Left ventricle myocardium inferior (tissue), 1 donor: ENCODE data around the gene GPSM3. TPM values are rescaled to one million over a fixed set of nuclear protein-coding genes. Genes with fewer than 3 reads are reported as not detected.

Experiments used
- DNase-seq: peaks from one replicate; pipeline ENCODE4 v3.0.0-alpha.2; 2020
- H3K27ac ChIP-seq: fragments of 200-600 bp; replicated peaks from 2 replicates; pipeline ENCODE4 v1.8.0; 2021
- H3K27me3 ChIP-seq: fragments of 200-600 bp; 2 replicates; pipeline ENCODE4 v1.8.0; 2021; ENCODE audit warnings: low read depth
- H3K36me3 ChIP-seq: fragments of 200-600 bp; 2 replicates; pipeline ENCODE4 v1.8.0; 2021
- H3K4me1 ChIP-seq: fragments of 200-600 bp; 2 replicates; pipeline ENCODE4 v1.8.0; 2021
- H3K4me3 ChIP-seq: fragments of 200-600 bp; 2 replicates; pipeline ENCODE4 v1.8.0; 2021; ENCODE audit warnings: mild to moderate bottlenecking, moderate library complexity
- H3K9me3 ChIP-seq: fragments of 200-600 bp; replicated peaks from 2 replicates; pipeline ENCODE4 v1.8.0; 2021
- CTCF ChIP-seq: fragments of 200-600 bp; IDR thresholded peaks from 2 replicates; pipeline ENCODE4 v1.8.0; 2021; ENCODE audit warnings: antibody characterized with exemption, mild to moderate bottlenecking, borderline replicate concordance
- intact Hi-C: fragments of 100-400 bp; cut with micrococcal nuclease; formaldehyde crosslinking; loops from one replicate; pipeline ENCODE4 v1.11.0; 2022
- total RNA-seq: library from RNA; stranded (reverse); fragmentation: NEBNext Ultra II Directional; extraction: Animal tissue kit (Norgen Biotek cat#: 25700); gene quantifications from one replicate; pipeline ENCODE4 v1.2.1, GENCODE V29; 2021
- donor health status: DM: no; HTN: yes; CAD: no; lungs with severe emphysema.

The GPSM3 gene
- total RNA-seq, 1 donor from 2014 or later = 5.0 TPM

GRCh38 chr6:32224696-32225095 lies 32.3 kb upstream of the GPSM3 start:
- Histone ChIP-seq H3K4me3 (no peak overlapping the region), H3K36me3 (peaks cover 15% of the 10 kb centered on the region), H3K4me1 (peaks cover 20% of the 10 kb centered on the region), H3K27me3 (peaks cover 16% of the 10 kb centered on the region), H3K9me3 (no peaks in the 10 kb centered on the region), H3K27ac (peak overlapping the region; percentile 93)
- intact Hi-C loops = no loop called here
- no peak for DNase-seq
- no peak for TF ChIP-seq CTCF

DNA sequence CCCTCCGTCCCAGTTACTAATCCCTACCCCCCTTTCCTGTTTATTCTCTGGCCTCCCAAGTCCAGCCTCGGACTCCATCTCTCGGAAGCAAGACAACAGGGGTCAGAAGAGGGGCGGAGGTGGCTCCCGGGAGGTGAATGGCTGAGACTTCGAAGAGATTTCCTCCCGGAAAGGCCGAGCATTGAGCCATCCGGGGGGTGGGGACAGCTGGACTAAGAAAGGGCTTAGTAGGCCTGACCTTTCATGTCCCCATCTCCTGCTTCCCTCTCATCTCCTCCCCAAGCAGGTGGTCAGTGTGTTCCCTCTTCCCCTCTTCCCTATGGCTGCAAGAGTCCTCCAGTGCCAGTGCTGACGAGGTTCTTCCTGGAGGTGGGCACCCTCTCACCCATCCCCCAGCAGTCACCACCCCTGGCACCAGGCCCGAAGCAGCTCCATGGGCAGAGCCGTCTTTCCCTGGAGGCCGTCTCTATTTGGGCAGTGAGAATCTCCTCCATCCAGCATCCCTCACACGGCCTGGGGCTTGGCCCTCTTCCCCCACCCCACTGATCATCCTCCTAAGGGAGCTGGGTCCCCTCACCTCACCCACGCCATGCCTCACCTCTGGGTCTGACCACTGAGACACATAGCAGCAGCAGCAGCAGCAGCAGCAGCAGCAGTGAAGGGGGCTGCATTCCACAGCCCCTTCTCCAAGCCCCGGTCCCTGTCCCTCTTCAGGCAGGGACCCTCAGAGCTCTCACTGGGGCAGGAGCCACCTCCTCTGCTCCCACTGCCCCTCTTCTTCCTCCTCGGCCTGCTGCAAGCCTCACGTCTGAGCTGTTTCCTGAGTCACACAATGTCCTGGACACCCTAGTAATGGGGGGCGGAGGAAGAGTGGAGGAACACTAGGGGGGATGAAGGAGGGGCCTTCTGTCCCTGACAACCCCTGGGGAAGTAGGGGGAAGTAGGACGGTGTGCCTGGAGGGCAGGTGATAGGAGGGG lies 31.1 kb upstream of the GPSM3 start, which contains the start of gene NOTCH4:
Gene NOTCH4, minus strand, starts transcription at position 810 of the 978 bp plus-strand sequence. Its CDS starts 139 bp downstream, at position 671.
- peaks cover 16% of the 10 kb centered on the region for H3K27me3 ChIP-seq
- H3K27ac ChIP-seq = peak within 1 kb of the TSS; percentile 93
- no peaks in the 10 kb centered on the region for H3K9me3 ChIP-seq
- DNase-seq = peak; percentile 47
- peaks cover 20% of the 10 kb centered on the region for H3K4me1 ChIP-seq
- TF ChIP-seq CTCF = no peak
- H3K36me3 ChIP-seq = peaks cover 24% of the 10 kb centered on the region
- H3K4me3 ChIP-seq = peak within 1 kb of the TSS; percentile 65
- intact Hi-C loops = no loop called here

GRCh38 chr6:32222333-32223230 lies 30.1 kb upstream of the GPSM3 start:
- H3K36me3 ChIP-seq = peaks cover 31% of the 10 kb centered on the region
- intact Hi-C loops = no loop called here
- H3K4me3 ChIP-seq = peak overlapping the region; percentile 65

DNA sequence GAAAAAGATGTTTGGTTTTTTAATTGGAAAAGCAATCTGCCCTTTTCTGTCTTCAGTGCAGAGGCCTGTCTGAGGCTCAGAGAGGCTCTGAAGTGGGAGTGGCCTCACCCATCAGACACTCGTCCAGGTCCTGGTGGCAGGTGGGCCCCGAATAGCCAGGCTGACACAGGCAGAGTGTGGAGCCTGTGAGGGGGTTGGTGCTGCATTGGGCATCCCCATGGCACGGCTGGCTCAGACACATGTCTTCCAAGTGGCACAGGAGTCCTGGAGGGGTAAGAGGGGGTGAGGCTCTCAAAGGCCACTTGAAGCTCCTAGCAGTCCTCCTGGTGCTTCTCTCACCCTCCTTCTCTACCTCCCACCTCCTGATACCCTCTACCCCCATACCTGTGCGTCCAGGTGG lies 27.6 kb upstream of the GPSM3 start:
- DNase-seq = no peak
- Histone ChIP-seq H3K36me3 (peaks cover 44% of the 10 kb centered on the region), H3K9me3 (no peaks in the 10 kb centered on the region), H3K27me3 (peaks cover 16% of the 10 kb centered on the region), H3K27ac (no peak overlapping the region), H3K4me1 (peaks cover 20% of the 10 kb centered on the region), H3K4me3 (no peak overlapping the region)
- intact Hi-C loops = no loop called here
- no peak for TF ChIP-seq CTCF

More at GRCh38 chr6:32222333-32223230, 30.1 kb upstream of the GPSM3 start:
- H3K27me3 ChIP-seq = peaks cover 16% of the 10 kb centered on the region
- DNase-seq = no peak
- H3K9me3 ChIP-seq = no peaks in the 10 kb centered on the region
- H3K27ac ChIP-seq = peak overlapping the region; percentile 93
- H3K4me1 ChIP-seq = peaks cover 20% of the 10 kb centered on the region
- no peak for TF ChIP-seq CTCF

- no peak overlapping the region for H3K27ac ChIP-seq
- peaks cover 16% of the 10 kb centered on the region for H3K27me3 ChIP-seq
- TF ChIP-seq CTCF = no peak
- H3K9me3 ChIP-seq = no peaks in the 10 kb centered on the region
- intact Hi-C loops = no loop called here
- H3K4me3 ChIP-seq = no peak overlapping the region
- peaks cover 13% of the 10 kb centered on the region for H3K4me1 ChIP-seq
- no peak for DNase-seq
- H3K36me3 ChIP-seq = peaks cover 44% of the 10 kb centered on the region
These were observed 25.7 kb upstream of the GPSM3 start for GRCh38 chr6:32218167-32218566.
